ENCODE results near the gene TBC1D5. TPM values are rescaled to one million over a fixed set of nuclear protein-coding genes. Genes with fewer than 3 reads are reported as not detected.

TBC1D5 gene
- total RNA-seq, 1 donor from 2014 or later, result 67.1 TPM

- Histone ChIP-seq H3K27me3 (ENCODE audit: control insufficient read depth, insufficient read depth, low read length) (no peaks in the 10 kb centered on the region), H3K4me3 (ENCODE audit: low read depth, low read length) (no peak overlapping the region), H3K36me3 (ENCODE audit: control insufficient read depth, insufficient read depth, low read length) (no peaks in the 10 kb centered on the region)
- DNase-seq (ENCODE audit: low read depth) (peak; percentile 26), FAIRE-seq (no peak)
- TF ChIP-seq CTCF (IDR thresholded peaks at IDR 0.05; ENCODE audit: insufficient read depth, low read length, severe bottlenecking), result no peak
Measured at GRCh38 chr3:17420668-17421067, 321.8 kb downstream of the TBC1D5 start.

- Histone ChIP-seq H3K27me3 (ENCODE audit: control insufficient read depth, insufficient read depth, low read length) (no peaks in the 10 kb centered on the region), H3K36me3 (ENCODE audit: control insufficient read depth, insufficient read depth, low read length) (no peaks in the 10 kb centered on the region), H3K4me3 (ENCODE audit: low read depth, low read length) (no peak overlapping the region)
- no peak for FAIRE-seq
- peak; percentile 67 for TF ChIP-seq CTCF (IDR thresholded peaks at IDR 0.05; ENCODE audit: insufficient read depth, low read length, severe bottlenecking)
- DNase-seq (ENCODE audit: low read depth), result peak; percentile 76
Measured at GRCh38 chr3:17412950-17413530, 329.4 kb downstream of the TBC1D5 start.

GRCh38 chr3:17411157-17411877 lies 331.1 kb downstream of the TBC1D5 start:
- FAIRE-seq (no peak), DNase-seq (ENCODE audit: low read depth) (no peak)
- Histone ChIP-seq H3K4me3 (ENCODE audit: low read depth, low read length) (no peak overlapping the region), H3K27me3 (ENCODE audit: control insufficient read depth, insufficient read depth, low read length) (no peaks in the 10 kb centered on the region), H3K36me3 (ENCODE audit: control insufficient read depth, insufficient read depth, low read length) (no peaks in the 10 kb centered on the region)
- TF ChIP-seq CTCF (IDR thresholded peaks at IDR 0.05; ENCODE audit: insufficient read depth, low read length, severe bottlenecking), result no peak

GRCh38 chr3:17407576-17407975 lies 334.9 kb downstream of the TBC1D5 start:
- Histone ChIP-seq H3K36me3 (ENCODE audit: control insufficient read depth, insufficient read depth, low read length) (no peaks in the 10 kb centered on the region), H3K27me3 (ENCODE audit: control insufficient read depth, insufficient read depth, low read length) (no peaks in the 10 kb centered on the region), H3K4me3 (ENCODE audit: low read depth, low read length) (no peak overlapping the region)
- TF ChIP-seq CTCF (IDR thresholded peaks at IDR 0.05; ENCODE audit: insufficient read depth, low read length, severe bottlenecking), result no peak
- FAIRE-seq, result no peak
- no peak for DNase-seq (ENCODE audit: low read depth)

GRCh38 chr3:17404548-17404947 lies 337.9 kb downstream of the TBC1D5 start:
- Histone ChIP-seq H3K27me3 (ENCODE audit: control insufficient read depth, insufficient read depth, low read length) (no peaks in the 10 kb centered on the region), H3K36me3 (ENCODE audit: control insufficient read depth, insufficient read depth, low read length) (no peaks in the 10 kb centered on the region), H3K4me3 (ENCODE audit: low read depth, low read length) (no peak overlapping the region)
- no peak for TF ChIP-seq CTCF (IDR thresholded peaks at IDR 0.05; ENCODE audit: insufficient read depth, low read length, severe bottlenecking)
- DNase-seq (ENCODE audit: low read depth), result no peak
- no peak for FAIRE-seq

All from bronchial epithelial cell (primary cell).